ENCODE results near the gene SOWAHC. TPM values are rescaled to one million over a fixed set of nuclear protein-coding genes. Genes with fewer than 3 reads are reported as not detected.

The SOWAHC gene
- total RNA-seq, 1 donor from 2014 or later, result 14.9 TPM

DNA sequence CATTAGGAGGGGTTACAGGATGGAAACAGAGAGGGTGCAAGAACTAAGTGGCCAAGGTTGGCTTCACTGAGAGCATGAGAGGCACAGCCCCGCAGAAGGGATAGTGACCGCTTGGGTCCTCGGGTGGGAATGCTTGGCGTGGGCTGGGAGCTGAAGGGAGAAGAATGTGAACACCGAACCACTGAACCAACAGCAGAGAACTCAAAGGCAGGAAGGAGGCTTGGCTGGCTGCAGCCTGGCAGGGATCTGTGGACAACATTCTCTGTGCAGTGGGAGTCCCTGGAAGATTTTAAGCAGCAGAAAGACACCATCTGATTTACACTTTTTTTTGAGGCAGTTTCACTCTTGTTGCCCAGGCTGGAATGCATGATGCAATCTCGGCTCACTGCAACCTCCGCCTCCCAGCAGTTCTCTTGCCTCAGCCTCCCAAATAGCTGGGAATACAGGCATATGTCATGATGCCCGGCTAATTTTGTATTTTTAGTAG lies 33.9 kb downstream of the SOWAHC start:
- no peak for TF ChIP-seq CTCF (IDR thresholded peaks at IDR 0.05; ENCODE audit: insufficient read depth, low read length, poor library complexity, severe bottlenecking)
- Histone ChIP-seq H3K27me3 (ENCODE audit: control insufficient read depth, insufficient read depth, low read length) (no peaks in the 10 kb centered on the region), H3K4me3 (ENCODE audit: low read depth, low read length) (no peak overlapping the region), H3K36me3 (ENCODE audit: control insufficient read depth, insufficient read depth, low read length) (no peaks in the 10 kb centered on the region)
- DNase-seq (ENCODE audit: low read depth), result no peak

GRCh38 chr2:109649736-109650695 lies 35.9 kb downstream of the SOWAHC start:
- Histone ChIP-seq H3K36me3 (ENCODE audit: control insufficient read depth, insufficient read depth, low read length) (no peaks in the 10 kb centered on the region), H3K4me3 (ENCODE audit: low read depth, low read length) (no peak overlapping the region), H3K27me3 (ENCODE audit: control insufficient read depth, insufficient read depth, low read length) (no peaks in the 10 kb centered on the region)
- DNase-seq (ENCODE audit: low read depth), result no peak
- TF ChIP-seq CTCF (IDR thresholded peaks at IDR 0.05; ENCODE audit: insufficient read depth, low read length, poor library complexity, severe bottlenecking), result no peak

DNA sequence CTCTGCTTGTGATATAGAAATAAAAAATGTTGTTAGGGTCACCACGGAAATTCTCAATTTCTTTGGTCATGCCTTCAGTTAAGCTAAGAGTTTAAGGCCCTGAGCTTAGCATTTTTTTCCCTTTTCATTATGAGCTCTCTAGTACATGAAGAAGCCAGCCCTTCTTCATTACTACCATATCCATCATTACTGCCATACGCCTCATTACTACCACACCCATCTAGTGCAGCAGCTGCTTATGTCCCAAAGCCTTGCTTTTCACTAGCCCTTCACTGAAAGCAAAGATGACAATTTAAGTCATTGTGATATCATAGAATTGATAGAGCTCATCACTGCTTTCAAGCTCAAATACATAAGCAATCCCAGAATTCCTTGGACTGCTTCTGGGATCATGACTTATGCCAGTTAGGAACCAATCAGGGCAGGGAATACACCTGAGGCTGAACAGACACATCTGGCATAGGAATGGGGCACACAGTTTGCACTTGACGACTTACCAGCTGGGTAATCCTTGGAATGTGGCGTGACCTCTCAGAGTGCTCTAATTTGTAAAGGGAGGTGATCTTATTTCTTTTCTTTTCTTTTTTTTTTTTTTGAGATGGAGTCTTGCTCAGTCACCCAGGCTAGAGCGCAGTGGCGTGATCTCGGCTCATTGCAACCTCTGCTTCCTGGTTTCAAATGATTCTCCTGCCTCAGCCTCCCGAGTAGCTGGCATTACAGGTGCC lies 40.3 kb downstream of the SOWAHC start:
- no peak for TF ChIP-seq CTCF (IDR thresholded peaks at IDR 0.05; ENCODE audit: insufficient read depth, low read length, poor library complexity, severe bottlenecking)
- Histone ChIP-seq H3K27me3 (ENCODE audit: control insufficient read depth, insufficient read depth, low read length) (no peaks in the 10 kb centered on the region), H3K36me3 (ENCODE audit: control insufficient read depth, insufficient read depth, low read length) (no peaks in the 10 kb centered on the region), H3K4me3 (ENCODE audit: low read depth, low read length) (no peak overlapping the region)
- DNase-seq (ENCODE audit: low read depth), result no peak

DNA sequence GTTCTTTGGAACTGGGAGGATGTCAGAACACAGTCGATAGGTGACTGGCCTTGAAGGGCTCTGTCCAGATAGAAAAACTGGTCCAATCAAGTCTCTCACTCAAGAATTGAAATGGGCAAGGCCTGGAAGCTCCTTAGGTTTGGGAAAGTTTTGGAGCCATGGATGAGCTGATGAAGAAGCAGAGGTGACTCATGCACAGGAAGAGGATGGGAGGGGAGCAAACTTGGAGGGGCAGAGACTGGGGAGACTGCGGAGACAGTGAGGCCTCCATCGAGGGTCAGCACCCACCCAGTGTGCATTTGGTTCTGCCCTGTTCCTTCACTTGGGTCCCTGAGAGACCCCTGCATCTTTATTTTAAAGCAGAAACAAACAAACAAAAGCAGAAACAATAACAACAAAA lies 41.1 kb downstream of the SOWAHC start:
- no peak for DNase-seq (ENCODE audit: low read depth)
- Histone ChIP-seq H3K36me3 (ENCODE audit: control insufficient read depth, insufficient read depth, low read length) (no peaks in the 10 kb centered on the region), H3K27me3 (ENCODE audit: control insufficient read depth, insufficient read depth, low read length) (no peaks in the 10 kb centered on the region), H3K4me3 (ENCODE audit: low read depth, low read length) (no peak overlapping the region)
- no peak for TF ChIP-seq CTCF (IDR thresholded peaks at IDR 0.05; ENCODE audit: insufficient read depth, low read length, poor library complexity, severe bottlenecking)

DNA sequence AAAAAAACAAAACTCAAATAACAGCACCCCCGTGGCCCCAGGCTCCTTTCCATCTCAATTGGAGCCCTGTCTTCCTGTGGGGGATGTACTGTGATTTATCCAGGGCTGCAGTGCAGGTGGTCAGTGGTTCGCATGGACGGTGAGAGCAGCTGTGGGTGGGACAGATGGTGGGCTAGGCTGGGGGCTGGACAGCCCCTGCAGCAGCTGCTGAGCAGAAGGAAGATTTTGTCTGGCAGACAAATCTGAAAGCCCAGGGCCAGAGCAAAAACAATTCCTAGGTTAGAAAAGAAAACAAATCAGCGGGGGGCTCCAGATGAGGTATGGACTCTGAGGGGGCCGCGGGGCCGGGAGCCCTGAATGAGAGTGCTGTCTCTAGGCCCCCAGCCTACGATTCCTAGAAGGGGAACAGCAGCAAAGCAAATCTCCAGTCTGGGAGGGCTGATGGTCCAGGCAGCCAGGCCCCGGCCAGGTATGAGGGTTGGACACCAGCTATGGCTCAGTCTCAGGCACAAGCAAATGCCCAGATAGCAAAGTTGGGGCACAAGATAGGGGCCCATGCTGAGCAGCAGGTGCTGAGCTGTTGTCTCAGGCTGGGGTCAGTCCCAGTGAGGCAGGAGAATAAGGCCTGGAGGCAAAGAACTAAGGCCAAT lies 45.4 kb downstream of the SOWAHC start:
- H3K27me3 ChIP-seq (ENCODE audit: control insufficient read depth, insufficient read depth, low read length), result no peaks in the 10 kb centered on the region
- H3K4me3 ChIP-seq (ENCODE audit: low read depth, low read length), result no peak overlapping the region
- DNase-seq (ENCODE audit: low read depth), result no peak
- TF ChIP-seq CTCF (IDR thresholded peaks at IDR 0.05; ENCODE audit: insufficient read depth, low read length, poor library complexity, severe bottlenecking), result no peak
- no peaks in the 10 kb centered on the region for H3K36me3 ChIP-seq (ENCODE audit: control insufficient read depth, insufficient read depth, low read length)

Data from kidney epithelial cell (primary cell).